HepG2 (cell line): ENCODE results near the gene HES1. TPM values are rescaled to one million over a fixed set of nuclear protein-coding genes. Genes with fewer than 3 reads are reported as not detected.

Experiments used
- AKAP8 ChIP-seq: sonication (generic); formaldehyde crosslinking; IDR thresholded peaks from 2 replicates; pipeline ENCODE4 v1.5.1; 2020; ENCODE audit warnings: mild to moderate bottlenecking, missing genetic modification reagents
- CREB1 ChIP-seq, 2 experiments: fragments of 450-650 bp in 1 of 2; IDR thresholded peaks; 2 replicates each; pipeline ENCODE4 v1.6.1; 2016 to 2017; ENCODE audit warnings: control low read depth in 1 of 2, mild to moderate bottlenecking in 1 of 2, missing compliant biosample characterization in 1 of 2, missing genetic modification characterization in 1 of 2
- KLF6 ChIP-seq: IDR thresholded peaks from 2 replicates; pipeline ENCODE4 v1.8.0; 2016; ENCODE audit warnings: missing biosample characterization, missing genetic modification reagents
- NFATC3 ChIP-seq: sonication (generic); formaldehyde crosslinking; IDR thresholded peaks from 2 replicates; pipeline ENCODE4 v1.5.1; 2020; ENCODE audit warnings: mild to moderate bottlenecking, missing genetic modification reagents
- SATB2 ChIP-seq: sonication (generic); formaldehyde crosslinking; IDR thresholded peaks from 2 replicates; pipeline ENCODE4 v1.5.0; 2020; ENCODE audit warnings: missing genetic modification reagents
- ZKSCAN5 ChIP-seq: sonication (generic); formaldehyde crosslinking; IDR thresholded peaks from 2 replicates; pipeline ENCODE4 v1.5.1; 2020; ENCODE audit warnings: mild to moderate bottlenecking, missing genetic modification reagents
- ZNF282 ChIP-seq: fragments of 450-650 bp; IDR thresholded peaks from 2 replicates; pipeline ENCODE4 v1.6.1; 2018; ENCODE audit not compliant: partially characterized antibody
- ZNF451 ChIP-seq: sonication (generic); formaldehyde crosslinking; IDR thresholded peaks from 2 replicates; pipeline ENCODE4 v1.5.0; 2020; ENCODE audit warnings: mild to moderate bottlenecking, missing genetic modification reagents
- ZNF496 ChIP-seq: sonication (generic); formaldehyde crosslinking; IDR thresholded peaks from 2 replicates; pipeline ENCODE4 v1.8.1; 2023; ENCODE audit warnings: mild to moderate bottlenecking, moderate library complexity, missing genetic modification reagents; ENCODE audit not compliant: insufficient replicate concordance
- ZNF564 ChIP-seq: sonication (generic); formaldehyde crosslinking; IDR thresholded peaks from 2 replicates; pipeline ENCODE4 v1.8.1; 2023; ENCODE audit warnings: mild to moderate bottlenecking, missing genetic modification reagents
- polyA plus RNA-seq, 8 experiments: library from polyadenylated mRNA; depleted of rRNA in 3 of 8; stranded (reverse) in 7 of 8; unstranded in 1 of 8; fragments of >200 nt; fragmentation: Illumina TruSeq in 4 of 8; extraction: Trizol in 4 of 8; gene quantifications; 2 replicates each; pipeline versions ENCODE4 v1.2.1 to v1.2.3, GENCODE V29; 2011 to 2016; ENCODE audit warnings: low read depth in 4 of 8, missing spikeins in 1 of 8, mixed read lengths in 1 of 8; ENCODE audit not compliant: insufficient read depth in 1 of 8
- total RNA-seq, 5 experiments: library from RNA; depleted of rRNA; stranded (reverse); fragments of >200 nt; fragmentation: Illumina TruSeq; extraction: Trizol; gene quantifications; 2 replicates each; pipeline ENCODE4 v1.2.3, GENCODE V29; 2016; ENCODE audit warnings: low read depth in 1 of 5
- TF ChIP-seq, protein P1 (sequence below): sonication (generic); formaldehyde crosslinking; IDR thresholded peaks from 2 replicates; pipeline ENCODE4 v1.4.0; 2020; ENCODE audit warnings: missing genetic modification reagents
- TF ChIP-seq, protein P2 (sequence below): sonication (generic); formaldehyde crosslinking; IDR thresholded peaks from 2 replicates; pipeline ENCODE4 v1.8.0; 2022; ENCODE audit warnings: missing genetic modification reagents, low read depth, mild to moderate bottlenecking, borderline replicate concordance
- TF ChIP-seq, protein P3 (sequence below): sonication (generic); formaldehyde crosslinking; IDR thresholded peaks from 2 replicates; pipeline ENCODE4 v1.4.0; 2020; ENCODE audit warnings: mild to moderate bottlenecking, missing genetic modification reagents
- TF ChIP-seq, protein P4 (sequence below): sonication (generic); formaldehyde crosslinking; IDR thresholded peaks from 2 replicates; pipeline ENCODE4 v1.4.0; 2020; ENCODE audit warnings: mild to moderate bottlenecking, missing genetic modification reagents
- TF ChIP-seq, protein P5 (sequence below): sonication (generic); formaldehyde crosslinking; IDR thresholded peaks from 2 replicates; pipeline ENCODE4 v1.5.0; 2020; ENCODE audit warnings: mild to moderate bottlenecking, missing genetic modification reagents, moderate library complexity

The HES1 gene
- total and polyA plus RNA-seq, 2 of the 13 experiments (the other 11 are each of a cell fraction or from before 2014, with no cell fraction given): 15.4 to 19.8 TPM

DNA sequence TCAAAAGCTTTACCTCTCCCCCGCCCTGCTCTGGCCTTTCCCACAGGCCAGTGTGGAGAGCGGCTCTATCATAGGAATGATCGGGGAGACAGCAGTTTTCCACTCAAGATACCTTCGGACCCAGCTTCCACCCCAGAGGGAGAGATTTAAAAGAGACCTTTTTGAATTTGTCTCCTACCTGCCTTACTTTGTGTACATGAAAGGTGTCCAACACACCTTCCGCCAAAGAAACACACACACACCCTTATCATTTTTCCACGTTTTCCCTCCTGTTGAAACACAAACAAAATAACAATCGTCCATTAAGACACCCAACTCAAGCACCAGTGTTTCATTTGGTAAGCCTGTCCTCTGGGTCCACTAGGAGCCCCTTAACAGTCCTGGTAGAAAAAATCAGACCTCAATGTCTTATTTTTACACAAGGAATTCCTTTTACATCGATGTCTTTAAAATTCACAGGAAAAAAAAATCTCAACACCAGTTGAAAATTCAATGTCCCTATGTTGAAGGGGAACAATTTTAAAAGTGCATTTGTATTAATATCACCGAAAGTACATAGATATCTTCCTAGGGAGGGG is 4.0 kb downstream of the HES1 start (continued):
- TF ChIP-seq, protein P1, sequence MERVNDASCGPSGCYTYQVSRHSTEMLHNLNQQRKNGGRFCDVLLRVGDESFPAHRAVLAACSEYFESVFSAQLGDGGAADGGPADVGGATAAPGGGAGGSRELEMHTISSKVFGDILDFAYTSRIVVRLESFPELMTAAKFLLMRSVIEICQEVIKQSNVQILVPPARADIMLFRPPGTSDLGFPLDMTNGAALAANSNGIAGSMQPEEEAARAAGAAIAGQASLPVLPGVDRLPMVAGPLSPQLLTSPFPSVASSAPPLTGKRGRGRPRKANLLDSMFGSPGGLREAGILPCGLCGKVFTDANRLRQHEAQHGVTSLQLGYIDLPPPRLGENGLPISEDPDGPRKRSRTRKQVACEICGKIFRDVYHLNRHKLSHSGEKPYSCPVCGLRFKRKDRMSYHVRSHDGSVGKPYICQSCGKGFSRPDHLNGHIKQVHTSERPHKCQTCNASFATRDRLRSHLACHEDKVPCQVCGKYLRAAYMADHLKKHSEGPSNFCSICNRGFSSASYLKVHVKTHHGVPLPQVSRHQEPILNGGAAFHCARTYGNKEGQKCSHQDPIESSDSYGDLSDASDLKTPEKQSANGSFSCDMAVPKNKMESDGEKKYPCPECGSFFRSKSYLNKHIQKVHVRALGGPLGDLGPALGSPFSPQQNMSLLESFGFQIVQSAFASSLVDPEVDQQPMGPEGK (CRISPR knock-in tag): no peak
- no peak for TF ChIP-seq ZNF451 (CRISPR knock-in tag)
- TF ChIP-seq CREB1 (IDR thresholded peaks at IDR 0.05): no peak
- TF ChIP-seq CREB1 (CRISPR knock-in tag; IDR thresholded peaks at IDR 0.05): 0 out of 2 replicates have a peak, but pooled peaks have one; percentile 0
- TF ChIP-seq ZNF282: no peak
- TF ChIP-seq, protein P2, sequence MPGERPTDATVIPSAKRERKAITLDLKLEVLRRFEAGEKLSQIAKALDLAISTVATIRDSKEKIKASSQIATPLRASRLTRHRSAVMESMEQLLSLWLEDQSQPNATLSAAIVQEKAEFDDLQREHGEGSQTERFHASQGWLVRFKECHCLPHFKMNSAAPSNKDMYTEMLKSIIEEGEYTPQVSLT: no peak
- TF ChIP-seq SATB2: no peak
- TF ChIP-seq KLF6 (CRISPR knock-in tag): 0 out of 2 replicates have a peak, but pooled peaks have one; percentile 34
- TF ChIP-seq, protein P3, sequence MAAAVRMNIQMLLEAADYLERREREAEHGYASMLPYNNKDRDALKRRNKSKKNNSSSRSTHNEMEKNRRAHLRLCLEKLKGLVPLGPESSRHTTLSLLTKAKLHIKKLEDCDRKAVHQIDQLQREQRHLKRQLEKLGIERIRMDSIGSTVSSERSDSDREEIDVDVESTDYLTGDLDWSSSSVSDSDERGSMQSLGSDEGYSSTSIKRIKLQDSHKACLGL (CRISPR knock-in tag): no peak
- TF ChIP-seq, protein P4, sequence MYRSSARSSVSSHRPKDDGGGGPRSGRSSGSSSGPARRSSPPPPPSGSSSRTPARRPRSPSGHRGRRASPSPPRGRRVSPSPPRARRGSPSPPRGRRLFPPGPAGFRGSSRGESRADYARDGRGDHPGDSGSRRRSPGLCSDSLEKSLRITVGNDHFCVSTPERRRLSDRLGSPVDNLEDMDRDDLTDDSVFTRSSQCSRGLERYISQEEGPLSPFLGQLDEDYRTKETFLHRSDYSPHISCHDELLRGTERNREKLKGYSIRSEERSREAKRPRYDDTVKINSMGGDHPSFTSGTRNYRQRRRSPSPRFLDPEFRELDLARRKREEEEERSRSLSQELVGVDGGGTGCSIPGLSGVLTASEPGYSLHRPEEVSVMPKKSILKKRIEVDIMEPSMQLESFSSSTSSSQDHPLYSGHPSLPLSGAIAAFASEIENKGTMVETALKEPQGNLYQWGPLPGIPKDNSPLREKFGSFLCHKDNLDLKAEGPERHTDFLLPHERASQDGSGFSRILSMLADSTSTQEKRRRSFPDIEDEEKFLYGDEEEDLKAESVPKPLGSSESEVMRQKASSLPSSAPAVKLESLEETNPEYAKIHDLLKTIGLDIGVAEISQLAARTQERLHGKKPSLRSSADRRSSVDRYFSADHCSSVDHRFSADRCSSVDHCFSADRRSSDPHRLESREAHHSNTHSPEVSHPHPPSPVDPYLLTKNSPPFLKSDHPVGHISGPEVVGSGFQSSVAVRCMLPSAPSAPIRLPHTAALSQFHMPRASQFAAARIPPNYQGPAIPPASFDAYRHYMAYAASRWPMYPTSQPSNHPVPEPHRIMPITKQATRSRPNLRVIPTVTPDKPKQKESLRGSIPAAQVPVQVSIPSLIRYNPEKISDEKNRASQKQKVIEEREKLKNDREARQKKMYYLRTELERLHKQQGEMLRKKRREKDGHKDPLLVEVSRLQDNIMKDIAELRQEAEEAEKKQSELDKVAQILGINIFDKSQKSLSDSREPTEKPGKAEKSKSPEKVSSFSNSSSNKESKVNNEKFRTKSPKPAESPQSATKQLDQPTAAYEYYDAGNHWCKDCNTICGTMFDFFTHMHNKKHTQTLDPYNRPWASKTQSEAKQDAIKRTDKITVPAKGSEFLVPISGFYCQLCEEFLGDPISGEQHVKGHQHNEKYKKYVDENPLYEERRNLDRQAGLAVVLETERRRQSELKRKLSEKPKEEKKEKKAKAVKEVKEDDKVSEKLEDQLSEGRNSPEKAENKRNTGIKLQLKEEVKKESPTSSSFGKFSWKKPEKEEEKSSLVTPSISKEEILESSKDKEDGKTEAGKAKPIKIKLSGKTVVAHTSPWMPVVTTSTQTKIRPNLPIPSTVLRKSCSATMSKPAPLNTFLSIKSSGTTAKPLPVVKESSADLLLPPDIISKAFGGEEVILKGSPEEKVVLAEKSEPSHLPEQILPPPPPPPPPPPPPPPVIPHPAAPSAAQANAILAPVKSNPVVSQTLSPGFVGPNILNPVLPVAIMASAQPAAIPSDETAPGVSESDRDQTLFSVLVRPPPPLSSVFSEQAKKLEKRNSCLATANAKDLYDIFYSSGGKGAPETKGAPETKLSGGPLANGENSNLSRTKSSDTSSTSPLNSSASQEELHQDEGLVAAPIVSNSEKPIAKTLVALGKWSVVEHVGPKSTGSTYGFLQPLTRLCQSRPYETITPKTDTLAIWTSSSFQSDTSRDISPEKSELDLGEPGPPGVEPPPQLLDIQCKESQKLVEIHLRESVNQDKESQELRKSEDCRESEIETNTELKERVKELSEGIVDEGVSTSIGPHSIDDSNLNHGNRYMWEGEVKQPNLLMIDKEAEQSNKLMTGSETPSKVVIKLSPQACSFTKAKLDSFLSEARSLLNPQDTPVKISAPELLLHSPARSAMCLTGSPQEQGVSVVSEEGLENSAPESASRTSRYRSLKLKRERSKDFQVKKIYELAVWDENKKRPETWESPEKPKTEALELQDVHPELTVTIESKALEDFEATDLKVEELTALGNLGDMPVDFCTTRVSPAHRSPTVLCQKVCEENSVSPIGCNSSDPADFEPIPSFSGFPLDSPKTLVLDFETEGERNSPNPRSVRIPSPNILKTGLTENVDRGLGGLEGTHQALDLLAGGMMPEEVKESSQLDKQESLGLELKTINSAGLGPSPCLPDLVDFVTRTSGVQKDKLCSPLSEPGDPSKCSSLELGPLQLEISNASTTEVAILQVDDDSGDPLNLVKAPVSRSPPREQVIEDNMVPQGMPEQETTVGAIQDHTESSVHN (CRISPR knock-in tag): no peak
- no peak for TF ChIP-seq ZKSCAN5 (CRISPR knock-in tag)
- TF ChIP-seq NFATC3: no peak
- no peak for TF ChIP-seq AKAP8 (CRISPR knock-in tag)
- TF ChIP-seq ZNF496 (CRISPR knock-in tag): no peak
- TF ChIP-seq, protein P5, sequence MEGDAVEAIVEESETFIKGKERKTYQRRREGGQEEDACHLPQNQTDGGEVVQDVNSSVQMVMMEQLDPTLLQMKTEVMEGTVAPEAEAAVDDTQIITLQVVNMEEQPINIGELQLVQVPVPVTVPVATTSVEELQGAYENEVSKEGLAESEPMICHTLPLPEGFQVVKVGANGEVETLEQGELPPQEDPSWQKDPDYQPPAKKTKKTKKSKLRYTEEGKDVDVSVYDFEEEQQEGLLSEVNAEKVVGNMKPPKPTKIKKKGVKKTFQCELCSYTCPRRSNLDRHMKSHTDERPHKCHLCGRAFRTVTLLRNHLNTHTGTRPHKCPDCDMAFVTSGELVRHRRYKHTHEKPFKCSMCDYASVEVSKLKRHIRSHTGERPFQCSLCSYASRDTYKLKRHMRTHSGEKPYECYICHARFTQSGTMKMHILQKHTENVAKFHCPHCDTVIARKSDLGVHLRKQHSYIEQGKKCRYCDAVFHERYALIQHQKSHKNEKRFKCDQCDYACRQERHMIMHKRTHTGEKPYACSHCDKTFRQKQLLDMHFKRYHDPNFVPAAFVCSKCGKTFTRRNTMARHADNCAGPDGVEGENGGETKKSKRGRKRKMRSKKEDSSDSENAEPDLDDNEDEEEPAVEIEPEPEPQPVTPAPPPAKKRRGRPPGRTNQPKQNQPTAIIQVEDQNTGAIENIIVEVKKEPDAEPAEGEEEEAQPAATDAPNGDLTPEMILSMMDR (CRISPR knock-in tag): no peak
- no peak for TF ChIP-seq ZNF564
